GM10266 (cell line): ENCODE results near the gene COPS7A.

Experiments
- DNase-seq: peaks from one replicate; pipeline ENCODE4 v3.0.0; 2012; ENCODE audit errors: extremely low spot score
- CTCF ChIP-seq: IDR thresholded peaks from 2 replicates; pipeline ENCODE4 v1.5.1; 2012; ENCODE audit warnings: mild to moderate bottlenecking, low read depth; ENCODE audit not compliant: control insufficient read depth, insufficient read depth; ENCODE audit errors: missing control alignments

The COPS7A gene, protein sequence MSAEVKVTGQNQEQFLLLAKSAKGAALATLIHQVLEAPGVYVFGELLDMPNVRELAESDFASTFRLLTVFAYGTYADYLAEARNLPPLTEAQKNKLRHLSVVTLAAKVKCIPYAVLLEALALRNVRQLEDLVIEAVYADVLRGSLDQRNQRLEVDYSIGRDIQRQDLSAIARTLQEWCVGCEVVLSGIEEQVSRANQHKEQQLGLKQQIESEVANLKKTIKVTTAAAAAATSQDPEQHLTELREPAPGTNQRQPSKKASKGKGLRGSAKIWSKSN

GRCh38 chr12:6723607-6724408, at the start of gene COPS7A:
Gene COPS7A, plus strand, starts transcription at chr12:6724046. Its CDS starts 611 bp downstream, at chr12:6724657.
- peak; percentile 15 for TF ChIP-seq CTCF
- peak; percentile 96 for DNase-seq

- TF ChIP-seq CTCF, result no peak
- DNase-seq, result no peak
These were observed 46.9 kb upstream of the COPS7A start for GRCh38 chr12:6676962-6677361.

GRCh38 chr12:6684609-6685008, 39.2 kb upstream of the COPS7A start:
- DNase-seq, result peak; percentile 44
- TF ChIP-seq CTCF, result peak; percentile 49

- no peak for TF ChIP-seq CTCF
- DNase-seq, result no peak
These were observed 38.0 kb upstream of the COPS7A start for GRCh38 chr12:6685814-6686213.

DNA sequence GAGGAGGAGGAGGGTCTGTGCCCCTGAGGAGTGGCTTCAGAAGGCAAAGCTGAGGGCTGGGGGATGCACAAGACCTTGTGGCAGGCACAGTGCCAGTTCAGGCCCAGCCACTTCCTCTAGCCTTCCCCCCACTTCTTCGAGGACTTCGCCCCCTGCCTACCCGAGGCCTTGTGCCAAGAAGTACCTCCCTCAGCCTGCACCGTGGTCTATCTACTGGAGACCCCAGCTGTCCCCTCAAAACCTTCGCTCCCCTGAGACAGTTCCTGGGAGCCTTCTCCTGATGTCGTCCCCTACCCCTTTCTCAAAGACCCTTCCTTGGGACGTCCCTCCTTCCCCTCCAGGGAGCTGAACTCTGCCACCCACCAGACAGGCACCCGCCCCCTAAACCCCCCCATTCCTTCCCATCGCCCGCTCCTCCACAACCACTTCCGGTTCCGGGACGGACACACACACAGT, 35.3 kb upstream of the COPS7A start:
- DNase-seq, result peak; percentile 36

GRCh38 chr12:6688999-6689882, 34.6 kb upstream of the COPS7A start, which contains the start of gene ZNF384:
Gene ZNF384, minus strand, starts transcription at chr12:6689375. Its CDS starts 9,855 bp downstream, at chr12:6679520.
- peak; percentile 97 for DNase-seq
- TF ChIP-seq CTCF, result no peak

More for the DNA sequence above, 35.3 kb upstream of the COPS7A start:
- no peak for TF ChIP-seq CTCF
